ENCODE measurements around the gene UST.

The UST gene

GRCh38 chr6:148814869-148815268 lies 68.0 kb downstream of the UST start:
- Histone ChIP-seq H3F3A (ENCODE audit: insufficient read depth) (no peaks in the 10 kb centered on the region), H3K4me2 (ENCODE audit: low read depth, low read length, poor library complexity, severe bottlenecking) (no peak overlapping the region), H2AFZ (ENCODE audit: low read depth, low read length, severe bottlenecking) (no peak overlapping the region), H3K79me2 (ENCODE audit: insufficient read depth, low read length) (no peaks in the 10 kb centered on the region), H3K27me3 (ENCODE audit: low read length) (peaks cover 3% of the 10 kb centered on the region; the same call in 1 of the 2 replicates), H3K9me2 (replicated peaks; ENCODE audit: insufficient read depth, low read length) (no peaks in the 10 kb centered on the region), H3K4me3 (ENCODE audit: insufficient read depth, low read length, poor library complexity, severe bottlenecking) (no peak overlapping the region), H4K20me1 (ENCODE audit: low read depth, low read length) (no peaks in the 10 kb centered on the region), H3K36me3 (ENCODE audit: low read length) (no peaks in the 10 kb centered on the region), H3K9ac (ENCODE audit: low read length) (no peak overlapping the region), H3K27ac (ENCODE audit: low read depth, low read length) (no peak overlapping the region), H3K9me3 (ENCODE audit: insufficient read depth, low read length) (no peaks in the 10 kb centered on the region)
- TF ChIP-seq CTCF (IDR thresholded peaks at IDR 0.05; ENCODE audit: insufficient read depth, low read length, poor library complexity, severe bottlenecking) (no peak), EZH2phosphoT487 (conservative IDR thresholded peaks at IDR 0.05; ENCODE audit: low read length) (no peak)

GRCh38 chr6:148816117-148816516 lies 69.3 kb downstream of the UST start:
- Histone ChIP-seq H3K9ac (ENCODE audit: low read length) (no peak overlapping the region), H3K4me3 (ENCODE audit: insufficient read depth, low read length, poor library complexity, severe bottlenecking) (no peak overlapping the region), H3K4me2 (ENCODE audit: low read depth, low read length, poor library complexity, severe bottlenecking) (no peak overlapping the region), H3K27me3 (ENCODE audit: low read length) (peaks cover 3% of the 10 kb centered on the region; the same call in 1 of the 2 replicates), H3K9me2 (replicated peaks; ENCODE audit: insufficient read depth, low read length) (no peaks in the 10 kb centered on the region), H3K36me3 (ENCODE audit: low read length) (no peaks in the 10 kb centered on the region), H3K27ac (ENCODE audit: low read depth, low read length) (no peak overlapping the region), H4K20me1 (ENCODE audit: low read depth, low read length) (no peaks in the 10 kb centered on the region), H3K79me2 (ENCODE audit: insufficient read depth, low read length) (no peaks in the 10 kb centered on the region), H2AFZ (ENCODE audit: low read depth, low read length, severe bottlenecking) (no peak overlapping the region), H3K9me3 (ENCODE audit: insufficient read depth, low read length) (no peaks in the 10 kb centered on the region), H3F3A (ENCODE audit: insufficient read depth) (no peaks in the 10 kb centered on the region)
- TF ChIP-seq EZH2phosphoT487 (conservative IDR thresholded peaks at IDR 0.05; ENCODE audit: low read length) (no peak), CTCF (IDR thresholded peaks at IDR 0.05; ENCODE audit: insufficient read depth, low read length, poor library complexity, severe bottlenecking) (no peak)

DNA sequence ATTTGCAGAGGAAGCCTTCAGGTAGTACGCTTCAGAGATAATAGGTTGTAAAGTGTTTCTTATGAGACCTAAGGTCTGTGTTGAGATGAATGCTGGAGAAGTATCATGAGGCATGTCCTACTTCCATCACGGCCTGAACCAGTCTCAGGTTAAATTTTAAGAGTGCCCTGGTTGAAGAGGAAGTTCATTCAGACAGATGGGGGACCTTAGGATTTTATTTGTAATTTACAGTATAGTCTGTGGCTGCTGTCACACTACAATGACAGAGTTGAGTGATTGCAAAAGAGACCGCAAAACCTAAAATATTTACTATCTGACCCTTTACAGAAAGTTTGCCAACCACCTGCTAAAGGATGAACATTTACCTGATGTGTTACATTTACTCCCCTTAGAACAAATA lies 70.9 kb downstream of the UST start:
- Histone ChIP-seq H3K36me3 (ENCODE audit: low read length) (no peaks in the 10 kb centered on the region), H3K9me3 (ENCODE audit: insufficient read depth, low read length) (no peaks in the 10 kb centered on the region), H3K4me3 (ENCODE audit: insufficient read depth, low read length, poor library complexity, severe bottlenecking) (no peak overlapping the region), H3K9me2 (replicated peaks; ENCODE audit: insufficient read depth, low read length) (no peaks in the 10 kb centered on the region), H3K9ac (ENCODE audit: low read length) (no peak overlapping the region), H3K27me3 (ENCODE audit: low read length) (peaks cover 3% of the 10 kb centered on the region; the same call in 1 of the 2 replicates), H4K20me1 (ENCODE audit: low read depth, low read length) (no peaks in the 10 kb centered on the region), H3K4me2 (ENCODE audit: low read depth, low read length, poor library complexity, severe bottlenecking) (no peak overlapping the region), H3F3A (ENCODE audit: insufficient read depth) (no peaks in the 10 kb centered on the region), H2AFZ (ENCODE audit: low read depth, low read length, severe bottlenecking) (no peak overlapping the region), H3K27ac (ENCODE audit: low read depth, low read length) (no peak overlapping the region), H3K79me2 (ENCODE audit: insufficient read depth, low read length) (no peaks in the 10 kb centered on the region)
- no peak for TF ChIP-seq CTCF (IDR thresholded peaks at IDR 0.05; ENCODE audit: insufficient read depth, low read length, poor library complexity, severe bottlenecking)
- no peak for TF ChIP-seq EZH2phosphoT487 (conservative IDR thresholded peaks at IDR 0.05; ENCODE audit: low read length)

All from SU-DHL-6 (cell line).